ENCODE data around the gene FUT9.

FUT9 gene

GRCh38 chr6:96074006-96074405, 58.2 kb downstream of the FUT9 start:
- Mint-ChIP-seq H3K4me1 (no peaks in the 10 kb centered on the region), H3K27ac (no peak overlapping the region), H3K27me3 (ENCODE audit: low read depth, poor library complexity) (no peaks in the 10 kb centered on the region), H3K36me3 (ENCODE audit: low read depth) (no peaks in the 10 kb centered on the region), H3K9me3 (no peaks in the 10 kb centered on the region), H3K4me3 (no peak overlapping the region)
- no peak for TF ChIP-seq CTCF (IDR thresholded peaks at IDR 0.05)
- no peak for DNase-seq

- no peaks in the 10 kb centered on the region for H3K9me3 Mint-ChIP-seq
- no peaks in the 10 kb centered on the region for H3K36me3 Mint-ChIP-seq (ENCODE audit: low read depth)
- no peaks in the 10 kb centered on the region for H3K4me1 Mint-ChIP-seq
- no peak for DNase-seq
- H3K27me3 Mint-ChIP-seq (ENCODE audit: low read depth, poor library complexity): no peaks in the 10 kb centered on the region
- no peak overlapping the region for H3K4me3 Mint-ChIP-seq
- no peak for TF ChIP-seq CTCF (IDR thresholded peaks at IDR 0.05)
- no peak overlapping the region for H3K27ac Mint-ChIP-seq
Measured at GRCh38 chr6:96075826-96076225, 60.1 kb downstream of the FUT9 start.

- Mint-ChIP-seq H3K9me3 (no peaks in the 10 kb centered on the region), H3K4me1 (no peaks in the 10 kb centered on the region), H3K4me3 (no peak overlapping the region), H3K36me3 (ENCODE audit: low read depth) (no peaks in the 10 kb centered on the region), H3K27me3 (ENCODE audit: low read depth, poor library complexity) (no peaks in the 10 kb centered on the region), H3K27ac (no peak overlapping the region)
- DNase-seq: no peak
- TF ChIP-seq CTCF (IDR thresholded peaks at IDR 0.05): no peak
Measured at GRCh38 chr6:96086745-96087144, 71.0 kb downstream of the FUT9 start.

- Mint-ChIP-seq H3K27ac (no peak overlapping the region), H3K27me3 (ENCODE audit: low read depth, poor library complexity) (no peaks in the 10 kb centered on the region), H3K4me3 (no peak overlapping the region), H3K36me3 (ENCODE audit: low read depth) (no peaks in the 10 kb centered on the region), H3K4me1 (no peaks in the 10 kb centered on the region), H3K9me3 (no peaks in the 10 kb centered on the region)
- peak; percentile 56 for TF ChIP-seq CTCF (IDR thresholded peaks at IDR 0.05)
- DNase-seq: peak; percentile 27
Measured at GRCh38 chr6:96089173-96089572, 73.4 kb downstream of the FUT9 start.

GRCh38 chr6:96094077-96094476, 78.3 kb downstream of the FUT9 start:
- H3K27ac Mint-ChIP-seq: no peak overlapping the region
- no peaks in the 10 kb centered on the region for H3K27me3 Mint-ChIP-seq (ENCODE audit: low read depth, poor library complexity)
- no peaks in the 10 kb centered on the region for H3K36me3 Mint-ChIP-seq (ENCODE audit: low read depth)
- no peak for TF ChIP-seq CTCF (IDR thresholded peaks at IDR 0.05)
- H3K4me3 Mint-ChIP-seq: no peak overlapping the region
- no peaks in the 10 kb centered on the region for H3K9me3 Mint-ChIP-seq
- no peak for DNase-seq
- no peaks in the 10 kb centered on the region for H3K4me1 Mint-ChIP-seq

- no peak overlapping the region for H3K27ac Mint-ChIP-seq
- H3K36me3 Mint-ChIP-seq (ENCODE audit: low read depth): no peaks in the 10 kb centered on the region
- no peak for TF ChIP-seq CTCF (IDR thresholded peaks at IDR 0.05)
- no peak for DNase-seq
- no peaks in the 10 kb centered on the region for H3K27me3 Mint-ChIP-seq (ENCODE audit: low read depth, poor library complexity)
- no peaks in the 10 kb centered on the region for H3K4me1 Mint-ChIP-seq
- H3K9me3 Mint-ChIP-seq: no peaks in the 10 kb centered on the region
- H3K4me3 Mint-ChIP-seq: no peak overlapping the region
Measured at GRCh38 chr6:96099069-96099468, 83.3 kb downstream of the FUT9 start.

Data from nephron progenitor cell (in vitro differentiated cells).